ENCODE data around the gene ICAM3. TPM values are rescaled to one million over a fixed set of nuclear protein-coding genes. Genes with fewer than 3 reads are reported as not detected.
A peak's percentile ranks its signal among the peaks of the same experiment; 100 is the strongest.

ICAM3 gene
- total and polyA plus RNA-seq, 10 of the 15 experiments (the other 5 are each of a cell fraction or from before 2014, with no cell fraction given): 5.5 to 152 (median 90.7) TPM

DNA sequence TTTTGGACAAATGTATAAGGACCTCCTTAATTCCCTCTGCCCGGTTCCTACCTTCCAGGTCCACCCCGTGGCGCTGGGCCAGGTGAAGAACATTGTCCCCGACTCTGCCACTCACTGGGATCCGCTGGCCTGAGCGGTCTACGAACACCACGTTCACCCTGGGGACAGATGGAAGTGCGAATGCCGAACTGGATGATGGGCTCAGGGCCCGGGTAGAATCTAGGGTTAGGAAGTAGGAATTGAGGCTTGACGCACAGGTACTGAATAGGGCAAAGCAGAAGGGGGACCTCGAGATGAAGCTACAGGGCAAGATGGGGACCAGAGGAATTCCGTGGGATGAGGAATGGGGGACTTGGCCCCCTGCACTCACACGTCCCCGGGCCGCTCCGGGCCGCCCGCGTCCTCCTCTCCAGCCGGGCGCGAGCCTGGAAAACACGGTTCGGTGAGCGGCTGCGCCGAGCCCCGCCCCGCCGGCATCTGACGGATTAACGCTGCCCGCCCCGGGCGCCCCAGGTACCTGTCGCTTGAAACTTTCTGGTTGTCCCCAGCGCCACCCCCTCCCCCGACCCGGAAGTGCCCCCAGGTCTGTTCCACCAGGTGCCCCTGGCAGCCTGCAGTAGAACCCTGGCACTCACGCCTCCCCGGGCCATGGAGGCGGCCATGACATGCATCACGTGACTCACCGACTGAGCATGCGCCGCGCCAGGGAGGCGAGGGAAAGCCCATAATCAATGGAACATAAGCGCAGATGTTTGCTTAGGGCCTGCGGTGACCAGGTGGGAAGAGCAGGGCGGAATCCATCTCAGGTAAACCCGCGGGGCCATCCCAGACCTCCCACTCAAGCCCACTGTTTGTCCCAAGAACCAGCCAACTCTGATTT, 23.8 kb downstream of the ICAM3 start, which contains the start of gene FDX2 (continued):
- TF ChIP-seq, protein P1, sequence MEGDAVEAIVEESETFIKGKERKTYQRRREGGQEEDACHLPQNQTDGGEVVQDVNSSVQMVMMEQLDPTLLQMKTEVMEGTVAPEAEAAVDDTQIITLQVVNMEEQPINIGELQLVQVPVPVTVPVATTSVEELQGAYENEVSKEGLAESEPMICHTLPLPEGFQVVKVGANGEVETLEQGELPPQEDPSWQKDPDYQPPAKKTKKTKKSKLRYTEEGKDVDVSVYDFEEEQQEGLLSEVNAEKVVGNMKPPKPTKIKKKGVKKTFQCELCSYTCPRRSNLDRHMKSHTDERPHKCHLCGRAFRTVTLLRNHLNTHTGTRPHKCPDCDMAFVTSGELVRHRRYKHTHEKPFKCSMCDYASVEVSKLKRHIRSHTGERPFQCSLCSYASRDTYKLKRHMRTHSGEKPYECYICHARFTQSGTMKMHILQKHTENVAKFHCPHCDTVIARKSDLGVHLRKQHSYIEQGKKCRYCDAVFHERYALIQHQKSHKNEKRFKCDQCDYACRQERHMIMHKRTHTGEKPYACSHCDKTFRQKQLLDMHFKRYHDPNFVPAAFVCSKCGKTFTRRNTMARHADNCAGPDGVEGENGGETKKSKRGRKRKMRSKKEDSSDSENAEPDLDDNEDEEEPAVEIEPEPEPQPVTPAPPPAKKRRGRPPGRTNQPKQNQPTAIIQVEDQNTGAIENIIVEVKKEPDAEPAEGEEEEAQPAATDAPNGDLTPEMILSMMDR (IDR thresholded peaks at IDR 0.05 in 2 of 3, conservative IDR thresholded peaks at IDR 0.05 in 1 of 3; ENCODE audit: control insufficient read depth in 2 of 3, extremely low read depth in 1 of 3, insufficient read depth in 1 of 3, low read depth in 3 of 3, low read length in 3 of 3): no peak
- TF ChIP-seq ASH2L (IDR thresholded peaks at IDR 0.05; ENCODE audit: borderline replicate concordance, low read depth) (0 out of 2 replicates have a peak, but pooled peaks have one; percentile 55), SUPT20H (IDR thresholded peaks at IDR 0.05; ENCODE audit: borderline replicate concordance, control insufficient read depth, low read depth, low read length) (no peak), KAT2A (conservative IDR thresholded peaks at IDR 0.05; ENCODE audit: control insufficient read depth, low read depth, low read length) (no peak), NFIC (IDR thresholded peaks at IDR 0.05; ENCODE audit: low read depth, low read length) (no peak), POLR2AphosphoS2 (IDR thresholded peaks at IDR 0.05; ENCODE audit: low read depth, low read length) (peak; percentile 90; the same call in 1 of the 2 replicates), TAF1 (IDR thresholded peaks at IDR 0.05; ENCODE audit: borderline replicate concordance, low read depth, low read length) (peak; percentile 62; the same call in 1 of the 2 replicates)
- TF ChIP-seq, protein P2, sequence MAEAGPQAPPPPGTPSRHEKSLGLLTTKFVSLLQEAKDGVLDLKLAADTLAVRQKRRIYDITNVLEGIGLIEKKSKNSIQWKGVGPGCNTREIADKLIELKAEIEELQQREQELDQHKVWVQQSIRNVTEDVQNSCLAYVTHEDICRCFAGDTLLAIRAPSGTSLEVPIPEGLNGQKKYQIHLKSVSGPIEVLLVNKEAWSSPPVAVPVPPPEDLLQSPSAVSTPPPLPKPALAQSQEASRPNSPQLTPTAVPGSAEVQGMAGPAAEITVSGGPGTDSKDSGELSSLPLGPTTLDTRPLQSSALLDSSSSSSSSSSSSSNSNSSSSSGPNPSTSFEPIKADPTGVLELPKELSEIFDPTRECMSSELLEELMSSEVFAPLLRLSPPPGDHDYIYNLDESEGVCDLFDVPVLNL (IDR thresholded peaks at IDR 0.05; ENCODE audit: low read depth, low read length): no peak
